NCI-H128 (cell line): ENCODE results near the gene SECTM1.

Source experiments
- DNase-seq: peaks from one replicate; lab custom pipeline; 2025; ENCODE audit not compliant: unreplicated experiment; lab: John Stamatoyannopoulos, UW

The SECTM1 gene

DNA sequence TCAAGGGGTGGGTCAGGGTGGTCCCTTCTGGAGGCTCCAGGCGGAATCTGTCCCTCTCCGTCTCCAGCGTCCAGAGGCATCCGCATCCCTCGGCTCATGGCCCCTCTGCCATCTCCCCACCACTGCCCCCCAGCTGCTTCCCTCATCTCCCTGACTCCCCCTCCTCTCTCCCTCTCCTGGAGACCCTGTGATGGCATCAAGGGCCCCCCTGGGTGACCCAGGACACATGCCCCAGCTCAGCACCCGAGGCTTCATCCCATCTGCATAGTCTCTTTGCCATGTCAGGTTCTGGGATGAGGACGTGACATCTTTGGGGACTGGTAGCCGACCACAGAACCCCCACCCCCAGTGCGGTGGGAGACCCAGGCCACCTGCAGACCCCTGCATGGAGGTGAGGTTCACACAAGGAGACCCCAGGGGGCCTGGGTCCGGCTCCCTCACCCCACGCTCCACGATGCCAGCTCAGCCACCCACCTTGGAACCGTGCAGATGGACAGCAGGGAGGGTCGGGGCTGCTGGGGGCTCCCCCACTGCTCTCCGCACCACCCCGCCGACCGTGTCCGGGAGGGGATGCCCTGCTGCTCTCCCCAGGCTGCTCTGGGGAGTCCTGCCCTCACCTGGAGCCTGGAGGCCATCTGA, 3.8 kb downstream of the SECTM1 start:
- no peak for DNase-seq

- DNase-seq = no peak
These were observed 4.5 kb downstream of the SECTM1 start for GRCh38 chr17:82328994-82329507.

DNA sequence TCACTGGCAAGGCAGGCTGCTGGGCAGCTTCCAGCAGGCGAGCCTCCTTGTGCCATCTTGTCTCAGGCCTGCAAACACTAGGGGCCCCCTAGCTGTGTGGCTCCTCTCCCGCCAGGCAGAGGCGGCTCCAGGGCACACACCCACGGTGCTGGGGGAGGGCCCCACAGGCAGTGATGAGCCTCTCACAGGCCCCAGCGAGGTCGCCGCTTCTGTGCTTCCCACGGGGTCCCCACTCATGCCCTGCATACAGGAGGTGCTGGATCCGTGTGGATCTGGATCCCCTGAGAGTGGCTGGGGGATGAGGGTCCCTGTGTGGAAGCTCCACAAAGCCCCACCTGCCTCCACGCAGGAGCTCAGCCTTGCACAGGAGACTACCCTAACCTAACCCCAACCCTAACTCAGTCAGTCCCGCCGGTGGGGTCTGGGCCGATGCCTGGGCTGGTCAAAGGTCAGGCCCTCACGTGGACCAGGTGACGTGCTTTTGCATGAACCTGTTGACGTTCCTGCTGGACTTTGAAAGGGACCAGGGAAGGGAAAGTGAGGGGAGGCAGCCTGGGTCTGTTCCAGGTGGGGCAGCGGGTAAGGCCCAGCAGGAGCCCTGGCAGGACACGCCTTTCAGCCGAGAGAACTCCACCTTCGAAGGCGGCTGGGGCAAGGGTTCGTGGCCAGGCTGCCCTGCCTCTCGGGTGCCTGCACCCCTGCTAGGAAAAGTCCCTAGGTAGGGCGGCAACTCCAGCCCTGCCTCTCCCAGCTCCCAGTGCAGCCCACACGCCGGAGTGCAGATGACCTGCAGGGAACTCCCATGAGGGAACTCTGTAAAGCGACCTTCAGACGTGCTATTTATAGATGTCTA, 5.2 kb downstream of the SECTM1 start:
- DNase-seq = no peak

DNA sequence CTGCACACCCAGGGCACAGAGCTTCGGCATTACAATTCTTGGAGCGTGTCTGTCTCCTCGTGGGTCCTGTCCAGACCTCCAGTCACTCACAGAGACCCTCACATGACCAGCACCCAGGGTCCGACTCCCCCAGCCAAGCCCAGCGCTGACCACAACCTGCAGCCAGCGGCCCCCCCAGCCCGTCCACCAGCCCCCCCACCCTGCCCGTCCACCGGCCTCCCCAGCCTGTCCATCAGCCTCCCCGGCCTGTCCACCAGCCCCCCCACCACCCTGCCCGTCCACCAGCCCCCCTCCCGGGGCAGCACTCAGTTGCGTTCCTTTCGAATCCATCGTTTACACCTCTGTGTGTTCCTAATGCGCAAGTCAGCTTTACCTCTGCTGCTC, 5.8 kb downstream of the SECTM1 start:
- DNase-seq = no peak

DNA sequence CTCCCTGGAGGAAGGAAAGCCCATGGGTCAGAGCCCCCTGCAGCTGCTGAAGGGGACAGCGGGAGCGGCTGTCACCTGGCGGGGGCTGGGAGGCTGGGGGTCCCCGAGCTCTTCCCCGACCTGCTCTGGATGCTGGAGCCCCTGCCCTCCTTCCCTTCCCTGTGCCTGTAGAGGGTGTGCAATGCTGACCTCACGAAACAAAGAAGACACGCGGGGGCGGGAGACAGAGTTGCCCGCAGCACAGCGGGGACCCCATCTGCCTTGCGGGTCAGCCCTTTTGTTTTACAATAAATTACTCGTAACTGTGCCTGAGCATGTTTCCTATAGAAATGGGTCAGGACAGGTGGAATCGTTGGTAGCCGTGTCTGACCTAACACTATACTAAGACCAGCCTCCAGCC, 6.3 kb downstream of the SECTM1 start:
- no peak for DNase-seq

DNA sequence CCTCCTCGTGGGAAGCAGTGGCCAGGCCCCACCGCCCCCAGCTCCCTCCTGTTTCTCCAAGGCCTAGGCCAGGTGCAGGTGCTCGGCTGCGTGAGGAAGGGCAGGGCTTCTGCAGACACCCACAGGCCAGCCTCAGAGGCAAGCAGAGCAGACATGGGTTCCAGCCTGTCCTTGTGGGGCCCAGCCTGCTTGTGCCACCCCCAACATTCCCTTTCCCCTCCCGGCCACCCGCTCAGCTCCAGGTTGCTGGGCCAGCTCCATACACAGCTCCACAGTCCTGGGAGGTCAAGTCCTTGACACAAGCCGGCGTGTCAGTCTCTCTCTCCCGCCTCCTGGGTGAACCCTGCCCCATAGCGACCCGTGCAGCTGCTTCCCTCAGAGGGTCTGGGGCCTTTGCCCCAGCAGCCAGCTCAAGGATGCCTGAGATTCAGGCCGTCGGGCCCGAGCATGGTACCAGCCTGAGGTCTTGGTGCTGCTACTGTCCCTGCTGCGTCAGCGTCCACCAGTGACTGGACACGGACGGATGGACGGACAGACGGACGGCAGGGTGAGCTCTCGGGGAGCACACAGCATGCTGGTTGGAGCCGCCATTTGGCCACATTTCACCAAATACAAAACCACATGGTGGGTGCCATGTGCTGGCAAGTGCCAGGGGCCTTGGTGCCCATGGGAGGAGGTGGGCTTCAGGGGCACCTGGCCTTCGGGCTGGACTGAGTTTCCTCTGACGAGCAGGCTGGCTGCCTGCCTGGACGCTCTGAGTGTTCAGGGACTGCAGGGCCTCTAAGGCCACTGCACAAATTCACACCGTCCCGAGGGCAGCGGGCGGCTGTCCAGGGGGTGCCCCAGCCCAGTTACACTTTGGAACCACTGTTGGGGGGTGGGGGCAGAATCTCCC, 8.0 kb downstream of the SECTM1 start:
- no peak for DNase-seq

- DNase-seq = no peak
These were observed 8.8 kb downstream of the SECTM1 start for GRCh38 chr17:82324566-82325285.

DNA sequence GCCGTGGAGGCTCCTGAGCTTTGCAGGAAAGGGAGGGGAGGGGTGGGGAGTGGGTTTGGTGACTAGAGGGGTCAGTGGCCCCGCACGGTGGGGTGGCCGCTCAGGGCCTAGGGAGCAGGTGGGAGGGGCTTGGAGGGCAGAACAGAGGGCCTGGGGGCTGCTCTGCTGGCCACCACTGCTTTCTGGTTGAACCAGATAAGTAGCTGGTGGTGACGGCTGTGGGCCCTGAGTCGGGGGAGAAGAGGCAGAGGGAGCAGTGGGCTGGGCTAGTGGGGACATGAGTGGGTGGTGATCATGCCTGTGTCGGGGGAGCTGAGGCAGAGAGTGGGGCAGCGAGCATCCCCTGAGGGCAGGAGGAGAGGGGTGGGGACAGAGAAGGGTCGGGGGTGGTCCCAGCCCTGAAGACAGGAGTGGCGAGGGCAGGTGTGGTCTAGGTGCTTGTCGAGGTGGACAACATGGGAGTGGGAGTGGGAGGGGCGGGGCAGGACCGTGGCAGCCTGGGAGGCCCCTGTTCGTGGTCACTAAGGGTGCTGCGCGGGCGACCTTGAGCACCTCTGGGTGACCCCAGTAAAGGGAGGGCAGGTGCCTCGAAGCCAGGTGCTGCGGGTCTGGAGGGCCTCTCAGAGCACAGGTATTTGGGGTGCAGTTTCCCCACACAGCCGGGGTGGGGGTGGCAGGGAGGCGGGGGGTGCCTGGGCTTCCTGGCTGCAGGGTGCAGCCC, 9.9 kb downstream of the SECTM1 start:
- DNase-seq = no peak

DNA sequence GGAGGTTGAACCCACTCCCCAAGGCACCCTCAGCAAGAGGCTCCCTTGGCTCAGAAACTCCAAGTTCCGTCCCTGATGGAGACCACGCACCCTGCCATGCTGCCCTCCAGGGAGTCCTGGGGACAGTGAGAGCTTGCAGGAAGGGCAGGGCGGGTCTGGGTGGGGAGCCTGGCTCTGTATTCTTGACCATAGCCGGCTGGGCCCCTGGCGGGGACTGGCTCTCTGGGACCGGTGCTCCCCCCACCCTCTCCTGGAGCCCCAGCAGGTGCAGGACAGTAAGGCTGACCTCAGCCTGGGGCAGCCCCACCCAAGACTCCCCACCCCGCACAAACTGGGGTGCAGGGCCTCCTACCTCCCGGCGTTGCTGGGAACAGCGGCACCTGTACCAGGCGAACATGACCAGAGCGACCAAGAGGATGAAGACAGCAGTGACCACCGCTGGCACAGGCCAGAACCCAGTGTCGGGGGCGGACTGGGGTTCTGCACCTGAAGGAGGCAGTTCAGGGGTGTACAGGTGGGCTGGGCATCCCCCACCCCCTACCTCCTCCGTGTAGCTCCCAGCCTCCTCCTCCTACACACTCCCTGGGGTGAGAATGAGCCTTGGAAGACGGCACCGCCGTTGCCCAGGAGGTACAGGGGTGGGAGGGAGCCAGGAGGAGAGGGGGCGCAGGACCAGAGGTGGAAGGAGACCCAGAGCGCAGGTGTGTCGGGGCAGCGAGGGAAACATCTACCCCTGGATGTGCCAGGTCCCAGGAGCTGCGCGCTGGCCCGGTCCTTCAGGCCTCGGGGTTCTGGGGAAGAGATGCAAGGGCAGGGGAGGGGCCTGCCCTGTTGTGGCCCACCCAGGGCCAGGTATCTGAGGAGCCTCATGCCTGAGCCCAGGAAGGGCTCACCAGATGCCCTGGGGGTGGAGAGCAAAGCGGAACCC, 10.8 kb downstream of the SECTM1 start:
- no peak for DNase-seq

GRCh38 chr17:82321947-82322466, 11.6 kb downstream of the SECTM1 start:
- DNase-seq = no peak

GRCh38 chr17:82320956-82321927, 12.3 kb downstream of the SECTM1 start:
- no peak for DNase-seq

DNA sequence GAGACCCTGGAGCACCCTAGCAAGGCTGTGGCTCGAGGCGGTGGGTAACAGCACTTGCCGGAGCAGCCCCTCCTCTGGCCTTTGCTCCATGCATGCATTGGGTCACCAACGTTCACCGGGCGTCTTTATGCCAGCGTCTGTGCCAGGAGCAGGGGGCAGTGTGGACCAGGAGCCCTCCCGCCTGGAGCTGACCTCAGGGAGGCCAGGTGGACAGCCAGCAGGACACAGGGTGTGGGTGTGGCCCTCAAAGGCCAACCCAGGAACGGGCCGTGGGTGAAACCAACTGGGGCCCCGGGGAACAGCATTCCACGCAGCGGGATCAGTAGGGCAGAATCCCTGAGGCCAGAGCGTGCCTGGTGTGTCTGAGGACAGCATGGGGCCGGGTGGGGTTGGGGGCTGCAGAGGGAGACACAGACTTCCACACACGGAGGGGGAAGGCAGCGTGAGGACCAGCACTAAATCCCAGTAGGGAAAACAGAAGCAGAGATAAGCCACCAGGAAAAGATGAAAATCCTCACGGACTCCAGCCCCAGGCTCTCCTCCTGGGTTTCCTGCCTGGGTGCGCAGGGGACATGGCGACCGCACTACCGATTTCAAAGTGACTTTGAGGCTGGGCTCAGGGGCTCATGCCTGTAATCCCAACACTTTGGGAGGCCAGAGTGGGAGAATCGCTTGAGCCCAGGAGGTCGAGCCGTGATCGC, 13.3 kb downstream of the SECTM1 start:
- DNase-seq = no peak

GRCh38 chr17:82319619-82320062, 13.9 kb downstream of the SECTM1 start:
- DNase-seq = no peak

GRCh38 chr17:82318772-82319606, 14.6 kb downstream of the SECTM1 start:
- no peak for DNase-seq

- DNase-seq = no peak
These were observed 15.4 kb downstream of the SECTM1 start for GRCh38 chr17:82318169-82318498.
